ENCODE data around the gene NLRC5.

NLRC5 gene

DNA sequence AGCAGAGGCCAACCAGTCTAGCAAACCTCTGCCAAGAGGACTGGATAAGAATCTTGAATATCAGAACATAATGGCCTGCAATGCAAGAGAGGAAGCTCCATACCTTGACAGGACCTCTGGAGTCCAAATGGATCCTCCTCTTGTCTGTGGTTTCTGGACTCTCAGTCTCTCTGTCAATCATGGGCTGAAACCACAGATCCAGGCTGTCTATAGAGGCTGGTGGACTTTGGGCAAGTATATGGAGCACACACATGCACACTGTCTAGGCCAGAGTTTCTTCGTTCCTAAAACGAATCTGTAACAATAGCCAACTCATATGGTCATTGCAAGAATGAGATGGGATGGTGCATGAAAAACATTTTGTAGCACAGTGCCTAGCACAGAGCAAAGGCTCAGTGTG is 37.7 kb downstream of the NLRC5 start:
- FAIRE-seq = no peak

DNA sequence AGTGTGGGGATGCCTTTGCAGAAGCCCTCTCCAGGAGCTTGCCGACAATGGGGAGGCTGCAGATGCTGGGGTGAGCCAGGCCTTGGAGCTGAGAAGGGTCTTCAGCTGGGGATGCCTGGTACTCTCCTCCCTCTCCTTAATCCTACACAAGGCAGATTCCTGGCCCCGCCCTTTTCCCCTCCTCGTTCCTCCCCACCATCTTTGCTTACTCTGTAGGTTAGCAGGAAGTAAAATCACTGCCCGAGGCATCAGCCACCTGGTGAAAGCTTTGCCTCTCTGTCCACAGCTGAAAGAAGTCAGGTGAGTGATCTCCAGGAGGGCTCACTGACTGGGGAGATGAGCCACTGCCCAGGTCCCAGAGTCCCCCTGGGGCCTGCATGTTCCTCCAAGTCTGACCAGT is 38.7 kb downstream of the NLRC5 start:
- no peak for FAIRE-seq

DNA sequence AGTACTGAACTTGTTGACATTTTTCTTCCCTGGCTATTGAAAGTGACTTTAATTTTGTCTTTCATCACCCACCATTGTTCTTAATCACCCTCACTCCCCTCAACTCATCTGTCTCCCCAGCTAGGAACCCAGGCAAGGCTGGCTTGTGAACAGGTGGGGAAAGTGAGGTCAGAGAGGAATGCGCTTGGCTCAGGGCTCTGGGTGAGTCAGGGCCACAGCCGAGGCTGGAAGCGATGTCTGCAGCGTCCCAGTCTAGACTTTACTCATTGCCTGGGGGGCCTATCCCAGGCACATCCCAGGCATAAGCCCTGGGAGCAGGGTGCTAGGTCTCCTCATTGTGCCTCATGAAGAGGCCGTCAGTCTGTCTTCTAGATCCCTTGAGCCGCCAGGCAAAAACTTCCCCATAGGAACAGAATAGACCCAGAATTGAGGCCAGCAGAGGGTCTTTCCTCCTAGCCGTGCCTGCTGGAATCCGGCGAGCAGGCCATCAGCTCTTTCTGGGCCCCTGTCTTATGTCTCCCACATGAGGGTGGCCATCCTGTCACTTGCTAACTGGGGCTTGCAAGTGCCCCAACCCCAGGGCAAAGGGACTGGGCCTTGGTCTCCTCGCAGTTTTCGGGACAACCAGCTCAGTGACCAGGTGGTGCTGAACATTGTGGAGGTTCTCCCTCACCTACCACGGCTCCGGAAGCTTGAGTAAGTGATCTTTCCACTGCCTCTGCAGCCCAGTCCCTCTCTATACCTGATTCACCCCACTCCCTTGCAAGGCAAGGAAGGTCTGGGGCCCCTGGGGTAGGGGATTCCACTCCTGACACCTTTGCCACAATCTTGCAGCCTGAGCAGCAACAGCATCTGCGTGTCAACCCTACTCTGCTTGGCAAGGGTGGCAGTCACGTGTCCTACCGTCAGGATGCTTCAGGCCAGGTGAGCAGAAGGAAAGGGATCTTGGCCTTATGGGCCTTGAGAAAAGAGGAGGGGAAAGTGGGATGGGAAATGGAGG is 40.1 kb downstream of the NLRC5 start:
- no peak for FAIRE-seq

- no peak for FAIRE-seq
These were observed 41.1 kb downstream of the NLRC5 start for GRCh38 chr16:57030346-57030902.

DNA sequence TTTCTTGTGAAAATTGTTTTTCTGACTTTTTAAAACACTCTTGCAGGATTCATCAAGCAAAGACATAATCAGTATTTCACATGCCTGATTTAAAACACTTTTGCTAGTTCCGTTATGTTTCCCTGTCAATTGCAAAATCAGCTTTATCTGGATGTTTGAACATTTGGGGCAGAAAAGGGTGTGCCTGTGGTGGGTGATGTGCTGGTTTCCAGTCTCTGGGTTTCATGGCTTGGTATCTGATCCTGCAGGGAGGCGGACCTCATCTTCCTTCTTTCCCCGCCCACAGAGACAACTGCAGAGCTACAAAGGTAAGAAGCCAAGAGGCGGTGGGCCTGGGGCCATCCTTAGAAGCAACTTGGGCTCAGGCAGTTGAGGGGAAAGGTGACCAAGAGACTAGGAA is 41.8 kb downstream of the NLRC5 start:
- FAIRE-seq = no peak

DNA sequence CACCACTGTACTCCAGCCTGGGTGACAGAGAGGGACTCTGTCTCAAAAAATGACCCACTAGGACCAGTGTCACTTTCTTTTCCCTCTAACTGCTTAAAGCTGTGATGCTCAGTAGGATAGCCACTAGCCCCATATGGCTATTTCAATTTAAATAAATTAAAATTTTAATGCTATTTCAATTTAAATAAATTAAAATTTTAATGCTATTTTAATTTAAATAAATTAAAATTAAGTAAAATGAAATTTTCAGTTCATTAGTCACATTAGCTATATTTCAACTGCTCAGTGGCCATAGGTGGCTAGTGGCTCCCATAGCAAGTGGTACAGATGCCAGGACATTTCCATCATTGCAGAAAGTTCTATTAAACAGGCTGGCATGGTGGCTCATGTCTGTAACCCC is 43.0 kb downstream of the NLRC5 start:
- FAIRE-seq = no peak

GRCh38 chr16:57032931-57033330 is 43.6 kb downstream of the NLRC5 start:
- FAIRE-seq = no peak

GRCh38 chr16:57036315-57036714 is 47.0 kb downstream of the NLRC5 start:
- no peak for FAIRE-seq

- no peak for FAIRE-seq
These were observed 47.6 kb downstream of the NLRC5 start for GRCh38 chr16:57036945-57037344.

DNA sequence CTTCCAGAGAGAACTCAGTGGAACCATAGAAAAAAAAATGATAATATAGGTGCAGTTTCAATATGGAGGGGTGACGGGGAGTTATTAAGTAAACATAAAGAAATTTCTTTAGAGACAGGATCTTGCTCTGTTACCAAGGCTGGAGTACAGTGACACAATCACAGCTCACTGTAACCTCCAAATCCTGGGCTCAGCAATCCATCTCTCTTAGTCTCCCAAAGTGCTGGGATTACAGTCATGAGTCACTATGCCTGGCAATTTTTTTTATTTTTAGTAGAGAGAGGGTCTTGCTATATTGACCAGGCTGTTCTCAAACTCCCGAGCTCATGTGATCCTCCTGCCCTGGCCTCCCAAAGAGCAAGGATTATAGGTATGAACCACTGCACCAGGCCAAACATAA is 48.8 kb downstream of the NLRC5 start:
- no peak for FAIRE-seq

- no peak for FAIRE-seq
These were observed 49.9 kb downstream of the NLRC5 start for GRCh38 chr16:57039148-57039812.

DNA sequence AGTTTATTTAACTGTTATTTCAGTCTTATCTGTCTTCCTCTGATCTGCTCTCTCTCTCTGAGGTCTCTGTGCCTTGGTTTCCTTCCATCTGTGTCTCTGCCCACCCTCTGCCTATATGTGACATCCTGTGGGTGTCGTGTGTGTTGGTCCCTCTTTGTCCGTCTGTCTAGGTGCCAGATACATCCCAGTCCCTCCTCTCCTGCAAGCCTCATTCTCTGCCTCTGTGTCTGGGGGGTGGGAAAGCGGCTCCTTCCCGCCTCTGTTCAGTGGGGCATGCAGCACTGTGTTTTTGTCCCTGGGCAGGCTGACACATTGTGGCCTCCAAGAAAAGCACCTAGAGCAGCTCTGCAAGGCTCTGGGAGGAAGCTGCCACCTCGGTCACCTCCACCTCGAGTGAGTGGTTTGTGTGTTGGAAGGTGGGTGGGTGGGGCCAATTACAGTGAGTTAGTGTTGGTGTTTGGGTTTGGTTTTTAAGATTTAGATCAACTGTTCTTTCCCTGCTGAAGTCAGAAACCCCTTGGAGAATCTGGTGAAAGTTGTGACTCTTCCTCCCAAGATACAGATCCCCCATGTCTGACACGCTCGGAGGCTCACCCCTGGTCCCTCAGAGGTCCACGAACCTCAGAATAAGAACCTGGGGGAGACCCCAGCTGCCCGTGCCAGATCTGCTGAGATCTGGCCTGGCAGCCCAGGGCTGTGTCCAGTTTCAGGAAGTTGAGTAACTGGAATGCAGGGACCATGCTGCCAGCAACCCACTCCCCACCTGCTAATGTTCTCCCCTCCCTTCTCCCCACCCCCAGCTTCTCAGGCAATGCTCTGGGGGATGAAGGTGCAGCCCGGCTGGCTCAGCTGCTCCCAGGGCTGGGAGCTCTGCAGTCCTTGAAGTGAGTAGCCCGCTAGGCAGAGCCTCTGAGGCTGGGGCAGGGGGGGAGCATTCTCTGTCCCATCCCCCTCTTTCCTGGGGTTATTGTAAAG is 52.1 kb downstream of the NLRC5 start:
- FAIRE-seq = no peak

- FAIRE-seq = no peak
These were observed 53.1 kb downstream of the NLRC5 start for GRCh38 chr16:57042157-57043111.

DNA sequence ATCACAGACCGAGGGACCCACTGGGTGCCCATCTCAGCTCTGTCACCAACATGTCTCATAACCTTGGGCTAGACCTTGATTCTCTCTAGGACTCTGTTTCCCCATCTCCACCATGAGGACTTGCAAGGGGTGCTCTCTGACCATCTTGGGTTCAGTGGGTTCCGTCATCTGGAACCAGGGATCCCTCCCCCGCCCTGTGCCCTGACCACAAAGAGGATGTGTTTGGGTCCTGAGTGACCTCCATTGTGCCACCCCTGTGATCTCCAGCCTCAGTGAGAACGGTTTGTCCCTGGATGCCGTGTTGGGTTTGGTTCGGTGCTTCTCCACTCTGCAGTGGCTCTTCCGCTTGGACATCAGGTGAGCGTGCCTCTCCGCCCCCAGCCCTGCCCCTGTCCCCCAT is 53.9 kb downstream of the NLRC5 start:
- no peak for FAIRE-seq

GRCh38 chr16:57044931-57045693 is 55.8 kb downstream of the NLRC5 start:
- no peak for FAIRE-seq

DNA sequence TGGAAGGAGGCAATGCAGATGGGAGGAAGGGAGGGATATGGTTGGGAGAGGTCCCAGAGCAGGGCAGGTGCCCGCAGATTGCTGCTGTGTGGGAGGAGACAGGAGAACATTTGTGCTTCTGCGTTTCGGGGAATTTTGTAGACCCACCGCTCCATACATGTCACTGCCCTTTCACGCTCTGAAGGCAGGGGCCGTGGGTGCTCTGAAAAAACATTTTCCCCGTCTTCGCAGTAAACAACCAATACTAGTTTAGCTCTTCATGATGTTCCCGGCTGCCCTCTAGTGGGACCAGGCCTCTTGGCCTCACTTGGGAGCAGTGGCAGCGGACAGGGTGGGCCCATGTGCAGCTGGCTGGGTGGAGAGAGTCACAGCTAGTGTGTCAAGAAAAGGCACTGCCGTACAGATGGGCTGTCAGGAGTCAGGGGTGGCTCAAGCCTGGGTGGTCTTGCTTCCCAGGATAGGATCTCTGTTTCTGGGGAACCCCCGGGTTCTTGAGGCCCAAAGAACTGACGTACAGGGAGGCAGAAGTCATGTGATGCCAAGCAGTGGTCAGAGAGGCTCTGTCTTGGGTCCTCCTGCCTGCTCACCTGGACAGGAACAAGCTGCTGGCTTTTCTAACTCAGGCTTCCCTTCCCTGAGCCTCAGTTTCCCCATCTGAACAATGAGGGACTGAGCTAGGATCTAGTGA is 56.5 kb downstream of the NLRC5 start:
- no peak for FAIRE-seq

DNA sequence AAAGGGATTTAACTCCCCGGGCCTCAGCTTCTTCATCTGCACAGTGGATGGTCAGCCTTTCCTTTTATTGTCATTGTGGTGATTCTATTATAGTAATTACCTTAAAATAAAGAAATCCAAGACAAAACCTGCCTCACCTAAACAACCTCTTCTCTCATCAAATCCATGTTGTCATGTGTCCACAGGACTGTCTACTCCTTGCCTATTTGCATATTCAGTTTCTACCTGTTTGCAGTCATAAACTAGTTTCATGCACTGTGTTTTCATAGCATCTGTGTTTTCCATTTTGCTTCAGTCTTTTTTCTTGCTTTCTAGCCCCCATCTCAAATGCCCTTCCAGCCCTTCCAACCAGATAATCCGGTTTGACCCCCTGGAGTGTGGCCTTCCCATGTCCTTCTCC is 58.7 kb downstream of the NLRC5 start:
- no peak for FAIRE-seq

GRCh38 chr16:57049678-57050077 is 60.3 kb downstream of the NLRC5 start:
- FAIRE-seq = no peak

- no peak for FAIRE-seq
These were observed 62.4 kb downstream of the NLRC5 start for GRCh38 chr16:57051696-57052228.

- no peak for FAIRE-seq
These were observed 63.8 kb downstream of the NLRC5 start for GRCh38 chr16:57053206-57053605.

Measured in islet of Langerhans (tissue), 1 donor.